Skin epidermis (tissue), 12 donors: ENCODE measurements around the gene ADGRB2.
"Not testable (repeated sequence)": the region's sequence is repeated elsewhere in the genome, so short reads cannot be mapped to it uniquely, and the experiment has no call there.

Source experiments
- H3K27ac ChIP-seq, 21 experiments: fragments of 200-600 bp; sonication (generic) in 11 of 21; one replicate each; pipeline ENCODE4 v1.5.0; 2020; ENCODE audit warnings: mild to moderate bottlenecking in 3 of 21, inconsistent platforms in 2 of 21, moderate library complexity in 2 of 21
- H3K4me3 ChIP-seq, 7 experiments: fragments of 200-600 bp; sonication (generic) in 2 of 7; one replicate each; pipeline ENCODE4 v1.5.0; 2020; ENCODE audit warnings: inconsistent platforms in 2 of 7, mild to moderate bottlenecking in 2 of 7, moderate library complexity in 1 of 7

The ADGRB2 gene

GRCh38 chr1:31708324-31708723 is 55.8 kb downstream of the ADGRB2 start:
- Histone ChIP-seq H3K4me3 (no peak overlapping the region), H3K27ac (peak overlapping the region in 3 of 21 experiments; percentile 3 to 42 (median 11))

DNA sequence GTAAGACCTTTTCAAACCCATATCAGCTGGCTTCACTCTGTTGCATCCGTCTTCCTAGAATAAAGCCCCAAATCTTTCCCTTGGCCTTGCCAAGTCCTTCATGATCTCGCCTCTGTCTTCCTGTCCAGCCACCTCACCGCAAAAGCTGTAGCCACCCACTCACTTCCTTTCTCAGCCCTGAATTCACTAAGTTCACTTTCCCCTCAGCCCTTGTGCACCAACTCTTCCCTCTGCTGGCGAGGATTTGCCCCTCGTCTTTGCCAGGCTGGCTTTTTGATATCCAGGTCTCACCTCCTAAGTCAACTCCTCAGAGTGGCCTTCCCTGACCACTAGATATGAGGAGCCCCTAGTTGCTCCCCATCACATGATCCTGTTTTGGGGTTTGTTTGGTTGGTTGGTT is 56.4 kb downstream of the ADGRB2 start:
- Histone ChIP-seq H3K4me3 (no peak overlapping the region), H3K27ac (peak overlapping the region in 4 of 21 experiments; percentile 3 to 42 (median 18))

DNA sequence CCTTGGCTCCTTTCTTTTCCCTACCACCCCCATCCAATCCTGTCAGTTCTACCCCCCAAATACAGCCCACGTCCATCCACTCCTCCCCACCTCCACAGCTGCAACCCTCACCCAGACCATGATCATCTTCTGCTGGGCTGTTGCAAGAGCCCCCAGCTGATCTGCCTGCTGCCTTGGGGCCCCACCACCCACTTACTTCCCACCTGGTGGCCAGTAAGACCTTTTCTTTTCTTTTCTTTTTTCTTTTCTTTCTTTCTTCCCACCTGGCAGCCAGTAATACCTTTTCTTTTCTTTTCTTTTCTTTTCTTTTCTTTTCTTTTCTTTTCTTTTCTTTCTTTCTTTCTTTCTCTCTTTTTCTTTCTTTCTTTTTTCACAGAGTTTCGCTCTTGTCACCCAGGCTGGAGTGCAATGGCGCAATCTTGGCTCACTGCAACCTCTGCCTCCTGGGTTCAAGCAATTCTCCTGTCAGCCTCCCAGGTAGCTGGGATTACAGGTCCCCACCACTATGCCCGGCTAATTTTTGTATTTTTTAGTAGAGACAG is 57.0 kb downstream of the ADGRB2 start:
- peak overlapping the region in 1 of 21 experiments; percentile 42 for H3K27ac ChIP-seq
- not testable (repeated sequence) for H3K4me3 ChIP-seq

DNA sequence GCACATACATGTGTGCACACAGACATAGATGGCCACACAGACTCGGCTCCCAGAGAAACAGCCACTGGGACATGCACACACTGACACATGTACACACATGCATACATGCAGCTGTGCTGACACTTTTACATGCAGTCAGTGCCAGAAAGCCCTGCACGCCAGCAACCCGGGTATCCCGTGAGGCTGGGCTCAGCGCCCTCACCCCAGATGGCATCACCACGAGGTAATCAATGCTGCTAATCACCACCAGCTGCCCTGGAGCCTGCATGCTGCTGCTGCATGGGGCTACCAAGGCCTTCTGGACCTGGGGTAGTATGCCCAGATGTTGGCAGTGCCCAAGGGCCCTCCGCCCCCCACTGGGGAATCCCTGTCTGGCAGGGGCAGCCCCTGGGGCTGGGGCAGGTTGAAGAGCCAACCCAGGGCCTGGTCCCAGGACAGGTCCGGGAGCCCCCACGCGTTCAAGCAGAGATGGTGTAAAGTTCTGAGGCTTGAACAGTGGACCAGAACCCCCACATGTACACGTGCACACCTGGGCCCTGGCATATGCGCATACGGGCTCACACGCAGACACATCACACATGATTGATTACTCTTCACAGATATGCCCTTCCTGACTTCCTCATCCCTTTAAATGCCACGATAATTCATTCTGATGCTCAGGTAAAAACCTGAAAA is 57.6 kb downstream of the ADGRB2 start:
- Histone ChIP-seq H3K4me3 (no peak overlapping the region), H3K27ac (peak overlapping the region in 2 of 21 experiments; percentile 5 to 21)

GRCh38 chr1:31705080-31705866 is 58.9 kb downstream of the ADGRB2 start:
- H3K27ac ChIP-seq: peak overlapping the region in 20 of 21 experiments; percentile 53 to 93 (median 84)
- H3K4me3 ChIP-seq: peak overlapping the region in 2 of 7 experiments; percentile 29 to 54

GRCh38 chr1:31704271-31705079 is 59.7 kb downstream of the ADGRB2 start:
- Histone ChIP-seq H3K4me3 (peak overlapping the region; percentile 26 to 54 (median 44)), H3K27ac (peak overlapping the region in 20 of 21 experiments; percentile 53 to 93 (median 85))

- peak within 1 kb of the TSS in 20 of 21 experiments; percentile 53 to 93 (median 85) for H3K27ac ChIP-seq
- peak within 1 kb of the TSS; percentile 26 to 54 (median 44) for H3K4me3 ChIP-seq
Observed at GRCh38 chr1:31703431-31704270, 60.5 kb downstream of the ADGRB2 start, which contains the start of gene COL16A1. Gene COL16A1 (minus strand): TSS chr1:31704017. CDS start chr1:31702193, 1,824 bp downstream.

DNA sequence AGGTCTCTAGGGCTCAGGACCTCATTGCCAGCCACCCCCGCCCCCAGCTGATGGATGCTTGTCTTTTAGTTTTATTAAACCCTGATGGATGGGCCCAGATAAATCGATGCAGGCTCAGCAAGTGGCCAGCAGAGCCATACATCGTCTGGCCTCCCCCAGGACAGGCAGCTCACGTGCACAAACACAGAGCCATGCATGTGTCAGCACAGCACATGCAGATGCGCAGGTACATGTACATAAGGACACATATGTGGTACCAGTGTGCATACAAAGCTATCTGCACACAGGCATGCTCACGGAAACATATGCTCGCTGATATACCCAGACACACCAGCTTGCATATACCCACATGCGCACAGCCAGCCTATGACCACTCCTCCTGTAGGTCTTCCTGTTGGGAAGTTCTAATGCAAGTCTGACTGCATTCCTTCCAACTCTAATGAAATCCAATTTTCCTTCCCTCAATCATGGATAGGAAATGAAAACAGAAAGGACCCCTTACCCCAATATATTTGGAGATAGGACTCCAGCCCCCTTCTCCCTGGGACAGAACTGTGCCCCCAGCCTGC is 61.2 kb downstream of the ADGRB2 start:
- H3K27ac ChIP-seq: peak overlapping the region in 18 of 21 experiments; percentile 55 to 93 (median 86)
- H3K4me3 ChIP-seq: peak overlapping the region; percentile 26 to 54 (median 44)

DNA sequence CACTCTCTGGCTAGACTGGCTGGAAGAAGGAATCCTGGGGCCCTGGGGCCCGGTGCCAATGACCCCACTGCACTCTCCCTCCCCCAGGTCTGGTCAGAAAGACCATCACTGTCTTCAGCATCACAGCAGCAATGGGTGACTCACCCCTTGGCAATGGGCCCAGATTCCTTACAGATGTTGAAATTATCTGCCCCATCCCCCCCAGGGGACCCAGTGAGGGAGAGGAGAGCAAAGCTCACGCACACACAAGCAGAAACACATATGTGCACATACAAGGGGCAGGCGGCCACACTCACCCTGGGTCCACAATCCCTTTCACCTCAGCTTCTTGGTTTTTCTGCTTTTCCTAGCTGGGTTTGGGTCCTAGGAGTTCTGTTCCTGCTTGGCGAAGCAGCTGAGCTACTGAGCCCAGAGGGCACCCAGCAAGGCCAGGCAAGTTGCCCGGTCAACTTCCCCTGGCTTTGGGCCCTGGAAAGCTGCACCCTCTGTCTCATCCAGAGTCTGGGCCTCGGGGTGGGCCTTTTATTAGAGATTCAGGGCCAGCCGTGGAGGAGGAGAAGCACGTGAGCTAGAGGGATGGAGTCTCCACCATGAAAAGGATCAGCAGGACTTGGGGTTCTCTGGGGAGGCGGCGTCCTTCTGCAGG is 62.9 kb downstream of the ADGRB2 start:
- Histone ChIP-seq H3K27ac (peak overlapping the region in 19 of 21 experiments; percentile 9 to 89 (median 70)), H3K4me3 (peak overlapping the region in 4 of 7 experiments; percentile 29 to 53 (median 40))

GRCh38 chr1:31700468-31701090 is 63.6 kb downstream of the ADGRB2 start:
- Histone ChIP-seq H3K27ac (peak overlapping the region in 18 of 21 experiments; percentile 9 to 87 (median 69)), H3K4me3 (no peak overlapping the region)

- Histone ChIP-seq H3K27ac (peak overlapping the region in 5 of 21 experiments; percentile 9 to 85 (median 61)), H3K4me3 (no peak overlapping the region)
Observed at GRCh38 chr1:31699341-31699891, 64.7 kb downstream of the ADGRB2 start.

DNA sequence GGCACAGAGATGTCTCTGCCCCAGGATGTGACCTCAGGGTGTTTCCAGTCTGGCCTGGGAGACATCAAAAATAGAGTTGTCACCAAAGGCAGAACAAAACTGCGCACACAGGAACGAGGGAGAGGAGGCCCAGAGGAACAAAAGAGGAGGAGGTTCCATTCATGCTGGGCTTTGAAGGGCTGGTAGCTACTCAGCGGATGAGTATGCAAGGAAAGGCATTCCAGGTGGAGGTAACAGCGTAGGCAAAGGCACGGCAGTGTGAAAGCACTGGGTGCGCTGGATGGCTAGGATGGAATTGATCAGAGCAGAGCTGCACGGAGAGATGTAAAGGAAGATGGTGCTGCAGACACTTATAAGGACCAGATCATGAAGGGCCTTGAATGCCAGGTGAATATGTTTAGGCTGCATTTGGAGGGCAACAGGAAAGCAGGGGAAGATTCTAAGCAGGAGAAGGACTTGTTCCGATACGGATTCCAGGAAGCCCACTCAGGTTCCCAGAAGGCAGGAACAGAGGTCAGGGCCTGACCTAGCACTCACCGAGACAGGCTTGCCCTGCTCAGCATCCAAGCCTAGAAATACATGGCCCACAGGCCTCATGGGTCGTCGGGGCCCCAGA is 66.7 kb downstream of the ADGRB2 start:
- Histone ChIP-seq H3K4me3 (no peak overlapping the region), H3K27ac (peak overlapping the region in 1 of 21 experiments; percentile 13)

GRCh38 chr1:31696242-31696641 is 67.9 kb downstream of the ADGRB2 start:
- Histone ChIP-seq H3K4me3 (no peak overlapping the region), H3K27ac (peak overlapping the region in 3 of 21 experiments; percentile 30 to 68 (median 42))

GRCh38 chr1:31695327-31695726 is 68.8 kb downstream of the ADGRB2 start:
- peak overlapping the region in 4 of 21 experiments; percentile 20 to 68 (median 25) for H3K27ac ChIP-seq
- H3K4me3 ChIP-seq: no peak overlapping the region

- Histone ChIP-seq H3K4me3 (no peak overlapping the region), H3K27ac (peak overlapping the region in 6 of 21 experiments; percentile 20 to 48 (median 25))
Observed at GRCh38 chr1:31694964-31695313, 69.2 kb downstream of the ADGRB2 start.
